ENCODE data around the gene SPTY2D1.

- TF ChIP-seq CTCF (optimal IDR thresholded peaks at IDR 0.05 in 1 of 3, IDR thresholded peaks at IDR 0.05 in 1 of 3, conservative IDR thresholded peaks at IDR 0.05 in 1 of 3; ENCODE audit: extremely low read depth in 1 of 3, insufficient read depth in 2 of 3, low read length in 3 of 3) (no peak), EZH2 (IDR thresholded peaks at IDR 0.05; ENCODE audit: low read length) (no peak)
These were observed 55.1 kb downstream of the SPTY2D1 start for GRCh38 chr11:18578975-18579598.

Measured in keratinocyte (primary cell).